NCI-H2171 (cell line): ENCODE results near the gene KCNN1.
"Not testable (repeated sequence)": the region's sequence is repeated elsewhere in the genome, so short reads cannot be mapped to it uniquely, and the experiment has no call there.

Source experiments
- DNase-seq: peaks from one replicate; lab custom pipeline; 2025; lab: John Stamatoyannopoulos, UW

The KCNN1 gene

GRCh38 chr19:17969096-17969792 is 2.3 kb downstream of the KCNN1 start:
- DNase-seq: no peak

GRCh38 chr19:17972230-17972629 is 5.3 kb downstream of the KCNN1 start:
- DNase-seq: no peak

GRCh38 chr19:17973759-17974158 is 6.9 kb downstream of the KCNN1 start:
- DNase-seq: no peak

- no peak for DNase-seq
Measured at GRCh38 chr19:17974551-17974950, 7.6 kb downstream of the KCNN1 start.

- no peak for DNase-seq
Measured at GRCh38 chr19:17975032-17975431, 8.1 kb downstream of the KCNN1 start.

GRCh38 chr19:17977021-17977420 is 10.1 kb downstream of the KCNN1 start:
- DNase-seq: no peak

- DNase-seq: no peak
Measured at GRCh38 chr19:17977488-17977887, 10.6 kb downstream of the KCNN1 start.

GRCh38 chr19:17981611-17982010 is 14.7 kb downstream of the KCNN1 start:
- no peak for DNase-seq

- no peak for DNase-seq
Measured at GRCh38 chr19:17982430-17982829, 15.5 kb downstream of the KCNN1 start.

GRCh38 chr19:17985037-17985818 is 18.3 kb downstream of the KCNN1 start:
- DNase-seq: no peak

- not testable (repeated sequence) for DNase-seq
Measured at GRCh38 chr19:17986569-17986968, 19.7 kb downstream of the KCNN1 start.

GRCh38 chr19:17988161-17988560 is 21.3 kb downstream of the KCNN1 start:
- DNase-seq: no peak

- DNase-seq: no peak
Measured at GRCh38 chr19:17989425-17990094, 22.7 kb downstream of the KCNN1 start.

- DNase-seq: no peak
Measured at GRCh38 chr19:17993076-17993813, 26.3 kb downstream of the KCNN1 start.

- peak; percentile 39 for DNase-seq
Measured at GRCh38 chr19:17996826-17997316, 30.0 kb downstream of the KCNN1 start.

- DNase-seq: no peak
Measured at GRCh38 chr19:17997969-17998826, 31.3 kb downstream of the KCNN1 start.

- DNase-seq: no peak
Measured at GRCh38 chr19:17998827-17999150, 31.9 kb downstream of the KCNN1 start.

- no peak for DNase-seq
Measured at GRCh38 chr19:17999684-18000479, 33.0 kb downstream of the KCNN1 start.

- DNase-seq: no peak
Measured at GRCh38 chr19:18000480-18000914, 33.6 kb downstream of the KCNN1 start.
